ENCODE data around the gene PSORS1C2.

Gene PSORS1C2

GRCh38 chr6:31112478-31112877 lies 26.4 kb downstream of the PSORS1C2 start, which contains the start of gene C6orf15:
Gene C6orf15 (minus strand): TSS chr6:31112575. CDS start chr6:31112555, 20 bp downstream.
- no peak for DNase-seq

- no peak for DNase-seq
Observed at GRCh38 chr6:31111712-31112111, 27.2 kb downstream of the PSORS1C2 start.

- DNase-seq: no peak
Observed at GRCh38 chr6:31110825-31111582, 27.9 kb downstream of the PSORS1C2 start.

GRCh38 chr6:31107052-31107451 lies 31.8 kb downstream of the PSORS1C2 start:
- no peak for DNase-seq

- no peak for DNase-seq
Observed at GRCh38 chr6:31103136-31103535, 35.7 kb downstream of the PSORS1C2 start.

GRCh38 chr6:31098449-31098938 lies 40.4 kb downstream of the PSORS1C2 start:
- DNase-seq: no peak

- no peak for DNase-seq
Observed at GRCh38 chr6:31096656-31097055, 42.2 kb downstream of the PSORS1C2 start.

- no peak for DNase-seq
Observed at GRCh38 chr6:31096215-31096614, 42.7 kb downstream of the PSORS1C2 start.

GRCh38 chr6:31094389-31094881 lies 44.4 kb downstream of the PSORS1C2 start:
- peak; percentile 25 for DNase-seq

- no peak for DNase-seq
Observed at GRCh38 chr6:31092769-31093505, 45.9 kb downstream of the PSORS1C2 start.

GRCh38 chr6:31092238-31092637 lies 46.6 kb downstream of the PSORS1C2 start:
- no peak for DNase-seq

GRCh38 chr6:31091680-31092079 lies 47.2 kb downstream of the PSORS1C2 start:
- DNase-seq: no peak

GRCh38 chr6:31090973-31091364 lies 47.9 kb downstream of the PSORS1C2 start:
- DNase-seq: no peak

GRCh38 chr6:31090275-31090972 lies 48.4 kb downstream of the PSORS1C2 start:
- no peak for DNase-seq
